VCaP (cell line): ENCODE results near the gene LMAN1L.

ENCODE experiments used
- H3K27ac ChIP-seq: fragments of 450-650 bp; 2 replicates; pipeline ENCODE4 v1.5.1; 2017
- CTCF ChIP-seq: fragments of 450-650 bp; conservative IDR thresholded peaks from 2 replicates; pipeline ENCODE4 v1.5.1; 2017; ENCODE audit warnings: mild to moderate bottlenecking, moderate library complexity

The LMAN1L gene

GRCh38 chr15:74869726-74870407 is 57.2 kb downstream of the LMAN1L start:
- H3K27ac ChIP-seq: 0 out of 2 replicates have a peak overlapping the region, but pooled peaks have one; percentile 14

DNA sequence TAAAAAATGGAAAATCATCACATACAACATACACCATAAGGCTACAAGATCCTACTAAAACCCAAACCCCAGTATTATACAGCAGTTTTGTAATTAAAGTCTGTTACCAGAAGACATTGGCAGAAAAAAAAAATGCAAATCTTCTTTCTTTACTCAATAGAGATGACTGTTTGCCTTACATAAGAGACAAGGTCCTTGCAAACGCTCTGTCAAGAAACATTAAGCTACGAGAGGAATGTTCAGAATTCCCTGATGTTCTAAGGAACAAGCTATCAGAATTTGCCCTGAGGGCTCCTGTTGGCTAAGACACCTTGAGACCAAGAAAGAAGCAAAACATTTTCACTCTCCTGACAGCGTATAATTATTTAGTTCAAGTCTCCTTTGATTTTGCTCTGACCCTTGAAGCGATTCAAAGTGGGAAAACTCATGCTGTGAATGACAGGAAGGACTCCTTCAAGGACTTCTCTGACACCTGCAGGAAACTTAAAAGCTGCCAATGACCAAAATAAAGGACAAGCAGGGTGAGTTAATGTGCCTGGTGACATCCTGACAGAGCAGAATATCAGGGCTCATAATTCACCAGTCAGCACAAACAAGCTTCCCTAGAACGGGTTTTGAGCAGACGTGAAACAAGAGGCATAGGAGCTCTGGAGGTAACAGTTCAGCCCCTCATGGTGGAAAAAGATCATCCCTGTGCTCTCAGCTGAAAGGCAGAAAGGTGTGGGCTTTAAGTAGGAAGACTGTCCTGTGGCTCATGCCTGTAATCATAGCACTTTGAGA is 58.0 kb downstream of the LMAN1L start:
- no peak for TF ChIP-seq CTCF
- peak overlapping the region; percentile 14; the same call in 1 of the 2 replicates for H3K27ac ChIP-seq

More at GRCh38 chr15:74869726-74870407, 57.2 kb downstream of the LMAN1L start:
- no peak for TF ChIP-seq CTCF

DNA sequence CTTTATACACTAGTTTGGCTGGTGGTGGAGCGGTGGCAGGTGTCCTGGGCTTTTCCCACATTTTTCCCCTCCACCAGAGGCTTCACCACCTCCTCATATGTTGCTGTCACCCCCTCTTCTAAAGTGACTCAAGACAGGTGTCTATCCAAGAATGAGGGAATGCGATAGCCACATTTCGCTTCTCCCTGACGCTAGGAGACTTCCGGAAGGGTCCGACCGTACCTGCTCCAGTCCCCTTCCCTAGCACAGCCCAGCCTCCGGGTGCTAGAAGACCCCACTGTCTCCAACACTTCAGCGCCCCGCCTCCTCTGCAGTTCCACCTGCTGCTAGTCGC is 60.0 kb downstream of the LMAN1L start:
- no peak for TF ChIP-seq CTCF
- peak overlapping the region; percentile 82 for H3K27ac ChIP-seq

GRCh38 chr15:74873036-74873755 is 60.6 kb downstream of the LMAN1L start, which contains the start of gene SCAMP2:
TSS of gene SCAMP2 (minus strand) at chr15:74873365. CDS start at chr15:74873255, 110 bp downstream.
- no peak for TF ChIP-seq CTCF
- peak within 1 kb of the TSS; percentile 82 for H3K27ac ChIP-seq

GRCh38 chr15:74873756-74874424 is 61.3 kb downstream of the LMAN1L start:
- peak overlapping the region; percentile 82 for H3K27ac ChIP-seq
- no peak for TF ChIP-seq CTCF
